LNCAP (cell line): Measurements from ENCODE around the gene ADK.

Experiments
- CTCF ChIP-seq: fragments of 450-650 bp; IDR thresholded peaks from 2 replicates; pipeline ENCODE4 v1.5.1; 2017; ENCODE audit warnings: mild to moderate bottlenecking

ADK gene

GRCh38 chr10:74593470-74593869 lies 442.4 kb downstream of the ADK start:
- no peak for TF ChIP-seq CTCF

- TF ChIP-seq CTCF, result no peak
Observed at GRCh38 chr10:74596713-74597112, 445.7 kb downstream of the ADK start.

- TF ChIP-seq CTCF, result no peak
Observed at GRCh38 chr10:74598891-74599566, 448.0 kb downstream of the ADK start.

- TF ChIP-seq CTCF, result no peak
Observed at GRCh38 chr10:74599672-74600071, 448.7 kb downstream of the ADK start.

- TF ChIP-seq CTCF, result no peak
Observed at GRCh38 chr10:74600170-74600569, 449.1 kb downstream of the ADK start.

- TF ChIP-seq CTCF, result no peak
Observed at GRCh38 chr10:74602576-74602975, 451.6 kb downstream of the ADK start.

- no peak for TF ChIP-seq CTCF
Observed at GRCh38 chr10:74610299-74610698, 459.3 kb downstream of the ADK start.

- no peak for TF ChIP-seq CTCF
Observed at GRCh38 chr10:74612195-74612594, 461.2 kb downstream of the ADK start.
